K562 (cell line): ENCODE measurements around the gene CDYL. TPM values are rescaled to one million over a fixed set of nuclear protein-coding genes. Genes with fewer than 3 reads are reported as not detected.

Experiments used
- DIDO1 ChIP-seq: fragments of 450-650 bp; IDR thresholded peaks from 2 replicates; pipeline ENCODE4 v1.6.1; 2016; ENCODE audit warnings: low read depth, missing biosample characterization, missing genetic modification characterization
- DMBX1 ChIP-seq: fragments of 250-450 bp; sonication (Bioruptor Pico); IDR thresholded peaks from 2 replicates; pipeline ENCODE4 v1.8.0; 2022; ENCODE audit warnings: inconsistent platforms, mild to moderate bottlenecking, moderate library complexity, borderline replicate concordance
- ETV6 ChIP-seq, 3 experiments: fragments of 150-350 bp in 1 of 3; sonication (generic) in 1 of 3; formaldehyde crosslinking in 1 of 3; IDR thresholded peaks; 2 replicates each; pipeline versions ENCODE4 v1.6.1 to v1.8.0; 2014 to 2022; ENCODE audit warnings: borderline replicate concordance in 2 of 3, low read depth in 2 of 3, antibody characterized with exemption in 1 of 3, low read length in 1 of 3, mild to moderate bottlenecking in 1 of 3, missing genetic modification reagents in 1 of 3
- HDAC6 ChIP-seq: IDR thresholded peaks from 2 replicates; pipeline ENCODE4 v1.6.1; 2012; ENCODE audit warnings: low read depth, mild to moderate bottlenecking, control low read depth, inconsistent platforms, low read length, moderate library complexity
- HMGN3 ChIP-seq: IDR thresholded peaks from 2 replicates; pipeline ENCODE4 v1.6.1; 2011; ENCODE audit warnings: borderline replicate concordance, low read depth, mild to moderate bottlenecking, mixed read lengths, low read length; ENCODE audit not compliant: insufficient read length; ENCODE audit errors: extremely low read depth
- LARP7 ChIP-seq: fragments of 450-650 bp; IDR thresholded peaks from 2 replicates; pipeline ENCODE4 v1.6.1; 2016
- NFE2L1 ChIP-seq: fragments of 450-650 bp; IDR thresholded peaks from 2 replicates; pipeline ENCODE4 v1.6.1; 2016; ENCODE audit warnings: missing genetic modification characterization, low read depth, mild to moderate bottlenecking, missing compliant biosample characterization, moderate library complexity, borderline replicate concordance
- RAD51 ChIP-seq: fragments of 450-650 bp; IDR thresholded peaks from 2 replicates; pipeline ENCODE4 v1.7.1; 2016; ENCODE audit warnings: low read depth, mild to moderate bottlenecking, borderline replicate concordance
- SMARCB1 ChIP-seq: IDR thresholded peaks from 2 replicates; pipeline ENCODE4 v1.6.1; 2011; ENCODE audit warnings: improper control_type of control experiment, low read depth; ENCODE audit not compliant: insufficient read length
- STAT5B ChIP-seq: fragments of 250-450 bp; sonication (Bioruptor Pico); IDR thresholded peaks from 2 replicates; pipeline ENCODE4 v1.8.0; 2021; ENCODE audit warnings: mild to moderate bottlenecking, inconsistent platforms
- TRIM28 ChIP-seq: fragments of 450-650 bp; IDR thresholded peaks from 2 replicates; pipeline ENCODE4 v1.6.1; 2017
- ZFX ChIP-seq: sonication (generic); formaldehyde crosslinking; IDR thresholded peaks from 2 replicates; pipeline ENCODE4 v1.8.0; 2022; ENCODE audit warnings: mild to moderate bottlenecking, missing genetic modification reagents, moderate library complexity
- ZNF121 ChIP-seq: sonication (generic); formaldehyde crosslinking; conservative IDR thresholded peaks from 2 replicates; pipeline ENCODE4 v1.8.0; 2022; ENCODE audit warnings: missing genetic modification reagents
- ZNF384 ChIP-seq: IDR thresholded peaks from 2 replicates; pipeline ENCODE4 v1.6.1; 2012; ENCODE audit warnings: low read depth, low read length, improper control_type of control experiment
- ZNF707 ChIP-seq: fragments of 250-450 bp; sonication (Bioruptor Pico); conservative IDR thresholded peaks from 2 replicates; pipeline ENCODE4 v1.8.0; 2022; ENCODE audit warnings: inconsistent platforms, mild to moderate bottlenecking, moderate library complexity
- polyA plus RNA-seq, 8 experiments: library from polyadenylated mRNA; depleted of rRNA in 4 of 8; stranded (reverse) in 5 of 8; unstranded in 3 of 8; fragments of >200 nt; fragmentation: Nextera tagmentation in 2 of 8; fragmentation: Illumina TruSeq in 1 of 8; extraction: Ambion mirVana in 2 of 8; extraction: Trizol in 1 of 8; gene quantifications; 2 replicates each; pipeline versions ENCODE4 v1.2.1 to v1.2.3, GENCODE V29; 2011 to 2014; ENCODE audit warnings: inconsistent platforms in 1 of 8, missing spikeins in 1 of 8
- total RNA-seq, 7 experiments: library from RNA; depleted of rRNA in 6 of 7; stranded (reverse); fragments of >200 nt in 6 of 7; fragmentation: Illumina TruSeq in 2 of 7; extraction: Trizol in 2 of 7; gene quantifications; 2 replicates each; pipeline versions ENCODE4 v1.2.1 to v1.2.3, GENCODE V29; 2011 to 2021; ENCODE audit warnings: low replicate concordance in 1 of 7
- TF ChIP-seq, protein P1 (sequence below): IDR thresholded peaks from 2 replicates; pipeline ENCODE4 v1.6.1; 2016; ENCODE audit warnings: missing genetic modification characterization, missing compliant biosample characterization
- TF ChIP-seq, protein P2 (sequence below), 2 experiments: fragments of 250-450 bp in 1 of 2; fragments of 450-650 bp in 1 of 2; sonication (Bioruptor Pico) in 1 of 2; IDR thresholded peaks; 2 replicates each; pipeline versions ENCODE4 v1.6.1 to v1.8.0; 2016 to 2021; ENCODE audit warnings: mild to moderate bottlenecking in 2 of 2, moderate library complexity in 2 of 2, missing compliant biosample characterization in 1 of 2, missing genetic modification characterization in 1 of 2
- TF ChIP-seq, protein P3 (sequence below): fragments of 450-650 bp; formaldehyde crosslinking; IDR thresholded peaks from 2 replicates; pipeline ENCODE4 v1.4.0; 2020; ENCODE audit warnings: mild to moderate bottlenecking, moderate library complexity
- TF ChIP-seq, protein P4 (sequence below): fragments of 450-650 bp; formaldehyde crosslinking; IDR thresholded peaks from 2 replicates; pipeline ENCODE4 v1.4.0; 2020; ENCODE audit warnings: mild to moderate bottlenecking, moderate library complexity
- TF ChIP-seq, protein P5 (sequence below): fragments of 450-650 bp; IDR thresholded peaks from 2 replicates; pipeline ENCODE4 v1.6.1; 2016; ENCODE audit warnings: antibody characterized with exemption

CDYL gene
- total and polyA plus RNA-seq, 9 of the 15 experiments (the other 6 are each of a cell fraction or from before 2014, with no cell fraction given) = 8.1 to 45.8 (median 40.8) TPM

DNA sequence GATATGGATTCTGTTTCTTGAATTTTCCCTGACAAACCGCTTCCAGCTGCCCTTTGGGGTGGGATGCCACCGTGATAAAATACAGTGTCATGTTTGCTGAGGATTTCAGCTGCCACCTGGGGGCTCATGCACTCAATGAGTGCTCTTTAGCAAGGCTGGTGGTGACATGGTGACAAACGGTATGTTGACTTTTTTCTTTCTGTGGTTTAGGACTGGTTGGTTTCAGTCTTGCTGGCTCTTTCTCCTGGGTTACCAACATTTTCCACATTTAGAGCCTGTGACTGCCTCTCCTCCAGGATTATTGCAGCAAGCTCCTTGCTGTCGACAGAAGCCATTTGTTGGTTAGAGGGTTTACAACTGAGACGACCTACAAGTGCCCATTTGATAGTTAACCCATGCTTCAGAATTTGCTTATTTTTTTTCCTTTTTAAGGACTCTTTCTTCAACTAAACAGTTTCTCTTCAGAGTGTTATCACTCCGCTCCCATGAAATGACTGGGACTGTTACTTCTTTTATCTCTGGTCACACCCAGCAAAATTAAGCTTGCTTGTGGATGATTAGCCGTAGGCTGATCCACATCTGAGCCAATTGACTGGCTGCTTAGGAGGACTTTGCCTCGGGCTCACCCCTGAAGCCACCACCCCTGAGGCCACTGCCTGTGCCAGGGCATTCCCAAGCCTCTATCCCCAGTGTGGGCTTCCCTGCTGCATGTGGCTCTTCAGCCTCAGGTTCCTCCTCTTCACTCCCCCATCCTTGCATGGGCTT is 48.4 kb upstream of the CDYL start (continued):
- TF ChIP-seq, protein P1, sequence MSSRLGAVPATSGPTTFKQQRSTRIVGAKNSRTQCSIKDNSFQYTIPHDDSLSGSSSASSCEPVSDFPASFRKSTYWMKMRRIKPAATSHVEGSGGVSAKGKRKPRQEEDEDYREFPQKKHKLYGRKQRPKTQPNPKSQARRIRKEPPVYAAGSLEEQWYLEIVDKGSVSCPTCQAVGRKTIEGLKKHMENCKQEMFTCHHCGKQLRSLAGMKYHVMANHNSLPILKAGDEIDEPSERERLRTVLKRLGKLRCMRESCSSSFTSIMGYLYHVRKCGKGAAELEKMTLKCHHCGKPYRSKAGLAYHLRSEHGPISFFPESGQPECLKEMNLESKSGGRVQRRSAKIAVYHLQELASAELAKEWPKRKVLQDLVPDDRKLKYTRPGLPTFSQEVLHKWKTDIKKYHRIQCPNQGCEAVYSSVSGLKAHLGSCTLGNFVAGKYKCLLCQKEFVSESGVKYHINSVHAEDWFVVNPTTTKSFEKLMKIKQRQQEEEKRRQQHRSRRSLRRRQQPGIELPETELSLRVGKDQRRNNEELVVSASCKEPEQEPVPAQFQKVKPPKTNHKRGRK (tag) = no peak
- TF ChIP-seq ZFX (CRISPR knock-in tag) (no peak), SMARCB1 (no peak), ZNF121 (no peak), DIDO1 (no peak), NFE2L1 (tag) (no peak), TRIM28 (peak; percentile 26; the same call in 1 of the 2 replicates), HMGN3 (no peak), HDAC6 (no peak), DMBX1 (CRISPR knock-in tag) (no peak), ETV6 (IDR thresholded peaks at IDR 0.05; ENCODE audit: borderline replicate concordance in 1 of 2, low read depth in 2 of 2, low read length in 1 of 2) (0 out of 4 replicates have a peak, but pooled peaks of 1 of the 2 experiments have one; percentile 44), ETV6 (CRISPR knock-in tag; IDR thresholded peaks at IDR 0.05; ENCODE audit: borderline replicate concordance) (no peak), ZNF707 (CRISPR knock-in tag) (0 out of 2 replicates have a peak, but pooled peaks have one; percentile 26), RAD51 (0 out of 2 replicates have a peak, but pooled peaks have one; percentile 18), ZNF384 (peak; percentile 77), LARP7 (no peak), STAT5B (CRISPR knock-in tag) (no peak)
- TF ChIP-seq, protein P2, sequence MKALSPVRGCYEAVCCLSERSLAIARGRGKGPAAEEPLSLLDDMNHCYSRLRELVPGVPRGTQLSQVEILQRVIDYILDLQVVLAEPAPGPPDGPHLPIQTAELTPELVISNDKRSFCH (CRISPR knock-in tag; IDR thresholded peaks at IDR 0.05) = no peak
- TF ChIP-seq, protein P2 (tag; IDR thresholded peaks at IDR 0.05) = peak; percentile 34; the same call in 1 of the 2 replicates
- TF ChIP-seq, protein P3, sequence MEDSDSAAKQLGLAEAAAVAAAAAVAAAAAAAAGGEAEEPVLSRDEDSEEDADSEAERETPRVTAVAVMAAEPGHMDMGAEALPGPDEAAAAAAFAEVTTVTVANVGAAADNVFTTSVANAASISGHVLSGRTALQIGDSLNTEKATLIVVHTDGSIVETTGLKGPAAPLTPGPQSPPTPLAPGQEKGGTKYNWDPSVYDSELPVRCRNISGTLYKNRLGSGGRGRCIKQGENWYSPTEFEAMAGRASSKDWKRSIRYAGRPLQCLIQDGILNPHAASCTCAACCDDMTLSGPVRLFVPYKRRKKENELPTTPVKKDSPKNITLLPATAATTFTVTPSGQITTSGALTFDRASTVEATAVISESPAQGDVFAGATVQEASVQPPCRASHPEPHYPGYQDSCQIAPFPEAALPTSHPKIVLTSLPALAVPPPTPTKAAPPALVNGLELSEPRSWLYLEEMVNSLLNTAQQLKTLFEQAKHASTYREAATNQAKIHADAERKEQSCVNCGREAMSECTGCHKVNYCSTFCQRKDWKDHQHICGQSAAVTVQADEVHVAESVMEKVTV (CRISPR knock-in tag) = no peak; the same call in 1 of the 2 replicates
- TF ChIP-seq, protein P4, sequence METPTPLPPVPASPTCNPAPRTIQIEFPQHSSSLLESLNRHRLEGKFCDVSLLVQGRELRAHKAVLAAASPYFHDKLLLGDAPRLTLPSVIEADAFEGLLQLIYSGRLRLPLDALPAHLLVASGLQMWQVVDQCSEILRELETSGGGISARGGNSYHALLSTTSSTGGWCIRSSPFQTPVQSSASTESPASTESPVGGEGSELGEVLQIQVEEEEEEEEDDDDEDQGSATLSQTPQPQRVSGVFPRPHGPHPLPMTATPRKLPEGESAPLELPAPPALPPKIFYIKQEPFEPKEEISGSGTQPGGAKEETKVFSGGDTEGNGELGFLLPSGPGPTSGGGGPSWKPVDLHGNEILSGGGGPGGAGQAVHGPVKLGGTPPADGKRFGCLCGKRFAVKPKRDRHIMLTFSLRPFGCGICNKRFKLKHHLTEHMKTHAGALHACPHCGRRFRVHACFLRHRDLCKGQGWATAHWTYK (CRISPR knock-in tag) = peak; percentile 90
- TF ChIP-seq, protein P5, sequence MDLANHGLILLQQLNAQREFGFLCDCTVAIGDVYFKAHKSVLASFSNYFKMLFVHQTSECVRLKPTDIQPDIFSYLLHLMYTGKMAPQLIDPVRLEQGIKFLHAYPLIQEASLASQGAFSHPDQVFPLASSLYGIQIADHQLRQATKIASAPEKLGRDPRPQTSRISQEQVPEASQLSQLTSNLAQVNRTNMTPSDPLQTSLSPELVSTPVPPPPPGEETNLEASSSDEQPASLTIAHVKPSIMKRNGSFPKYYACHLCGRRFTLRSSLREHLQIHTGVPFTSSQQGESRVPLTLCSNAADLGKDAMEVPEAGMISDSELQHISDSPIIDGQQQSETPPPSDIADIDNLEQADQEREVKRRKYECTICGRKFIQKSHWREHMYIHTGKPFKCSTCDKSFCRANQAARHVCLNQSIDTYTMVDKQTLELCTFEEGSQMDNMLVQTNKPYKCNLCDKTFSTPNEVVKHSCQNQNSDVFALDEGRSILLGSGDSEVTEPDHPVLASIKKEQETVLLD = peak; percentile 68; the same call in 1 of the 2 replicates
